Stomach (tissue), 4 donors: ENCODE measurements around the gene SDC3.

ENCODE experiments used
- POLR2A ChIP-seq, 4 donors: fragments of 450-650 bp; IDR thresholded peaks; one replicate each; pipeline ENCODE4 v1.6.1; 2016; ENCODE audit warnings: antibody characterized with exemption in 4 of 4, control low read depth in 2 of 4, mild to moderate bottlenecking in 1 of 4, moderate library complexity in 1 of 4
- POLR2AphosphoS5 ChIP-seq, 3 donors: sonication (generic); formaldehyde crosslinking; IDR thresholded peaks; one replicate each; pipeline ENCODE4 v1.6.1; 2016; ENCODE audit warnings: antibody characterized with exemption in 3 of 3
- TF ChIP-seq, protein P1 (sequence below), 7 experiments: fragments of 450-650 bp in 4 of 7; fragments of 200-600 bp in 3 of 7; sonication (generic) in 3 of 7; IDR thresholded peaks; one replicate each; pipeline ENCODE4 v1.5.1; 2016 to 2019; ENCODE audit warnings: antibody characterized with exemption in 7 of 7, control low read depth in 2 of 7, mild to moderate bottlenecking in 1 of 7

GRCh38 chr1:30936541-30937171, 28.1 kb upstream of the SDC3 start:
- TF ChIP-seq, protein P1, sequence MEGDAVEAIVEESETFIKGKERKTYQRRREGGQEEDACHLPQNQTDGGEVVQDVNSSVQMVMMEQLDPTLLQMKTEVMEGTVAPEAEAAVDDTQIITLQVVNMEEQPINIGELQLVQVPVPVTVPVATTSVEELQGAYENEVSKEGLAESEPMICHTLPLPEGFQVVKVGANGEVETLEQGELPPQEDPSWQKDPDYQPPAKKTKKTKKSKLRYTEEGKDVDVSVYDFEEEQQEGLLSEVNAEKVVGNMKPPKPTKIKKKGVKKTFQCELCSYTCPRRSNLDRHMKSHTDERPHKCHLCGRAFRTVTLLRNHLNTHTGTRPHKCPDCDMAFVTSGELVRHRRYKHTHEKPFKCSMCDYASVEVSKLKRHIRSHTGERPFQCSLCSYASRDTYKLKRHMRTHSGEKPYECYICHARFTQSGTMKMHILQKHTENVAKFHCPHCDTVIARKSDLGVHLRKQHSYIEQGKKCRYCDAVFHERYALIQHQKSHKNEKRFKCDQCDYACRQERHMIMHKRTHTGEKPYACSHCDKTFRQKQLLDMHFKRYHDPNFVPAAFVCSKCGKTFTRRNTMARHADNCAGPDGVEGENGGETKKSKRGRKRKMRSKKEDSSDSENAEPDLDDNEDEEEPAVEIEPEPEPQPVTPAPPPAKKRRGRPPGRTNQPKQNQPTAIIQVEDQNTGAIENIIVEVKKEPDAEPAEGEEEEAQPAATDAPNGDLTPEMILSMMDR (IDR thresholded peaks at IDR 0.05): no peak
- TF ChIP-seq POLR2A (IDR thresholded peaks at IDR 0.05) (no peak), POLR2AphosphoS5 (IDR thresholded peaks at IDR 0.05) (no peak)
